HCT116 (cell line): ENCODE data around the gene TMTC1.

ENCODE experiments used
- ATF3 ChIP-seq: IDR thresholded peaks from 2 replicates; pipeline ENCODE4 v1.6.1; 2012
- CTCF ChIP-seq, 3 experiments: fragments of 200-600 bp in 1 of 3; sonication (generic) in 1 of 3; IDR thresholded peaks in 2 of 3; conservative IDR thresholded peaks in 1 of 3; 2 replicates each; pipeline ENCODE4 v1.5.1; 2012 to 2017; ENCODE audit warnings: low read depth in 2 of 3, low read length in 2 of 3, antibody characterized with exemption in 1 of 3, borderline replicate concordance in 1 of 3, control low read depth in 1 of 3, mild to moderate bottlenecking in 1 of 3, mixed read lengths in 1 of 3, mixed run types in 1 of 3, moderate library complexity in 1 of 3; ENCODE audit not compliant: insufficient read depth in 1 of 3
- EZH2 ChIP-seq: fragments of 200-600 bp; sonication (generic); IDR thresholded peaks from 2 replicates; pipeline ENCODE4 v1.6.1; 2017; ENCODE audit warnings: antibody characterized with exemption, mixed run types
- EZH2phosphoT487 ChIP-seq: fragments of 200-600 bp; IDR thresholded peaks from 2 replicates; pipeline ENCODE4 v1.6.1; 2018; ENCODE audit warnings: antibody characterized with exemption, borderline replicate concordance
- JUND ChIP-seq: IDR thresholded peaks from 2 replicates; pipeline ENCODE4 v1.6.1; 2012
- MAX ChIP-seq: IDR thresholded peaks from 2 replicates; pipeline ENCODE4 v1.6.1; 2012
- POLR2A ChIP-seq: IDR thresholded peaks from 2 replicates; pipeline ENCODE4 v1.7.0; 2011; ENCODE audit warnings: borderline replicate concordance; ENCODE audit not compliant: insufficient read depth, insufficient read length; ENCODE audit errors: extremely low read depth
- POLR2AphosphoS5 ChIP-seq: IDR thresholded peaks from 2 replicates; pipeline ENCODE4 v1.6.1; 2011; ENCODE audit warnings: mild to moderate bottlenecking, low read depth, low read length, moderate library complexity
- RAD21 ChIP-seq: IDR thresholded peaks from 2 replicates; pipeline ENCODE4 v1.6.1; 2012; ENCODE audit warnings: low read depth, mild to moderate bottlenecking
- SIN3A ChIP-seq: IDR thresholded peaks from 2 replicates; pipeline ENCODE4 v1.6.1; 2012; ENCODE audit warnings: low read depth
- SP1 ChIP-seq: IDR thresholded peaks from 2 replicates; pipeline ENCODE4 v1.6.1; 2012; ENCODE audit warnings: low read depth
- YY1 ChIP-seq: IDR thresholded peaks from 2 replicates; pipeline ENCODE4 v1.6.1; 2011; ENCODE audit warnings: low read length, low read depth, moderate library complexity, mild to moderate bottlenecking; ENCODE audit not compliant: insufficient replicate concordance; ENCODE audit errors: extremely low read depth
- ZFX ChIP-seq: fragments of 450-650 bp; IDR thresholded peaks from 2 replicates; pipeline ENCODE4 v1.6.1; 2017
- ZNF274 ChIP-seq: fragments of 200-500 bp; sonication (Bioruptor generic); IDR thresholded peaks from 2 replicates; pipeline ENCODE4 v1.6.1; 2014; ENCODE audit warnings: mild to moderate bottlenecking, low read depth, low read length, inconsistent platforms

GRCh38 chr12:29750928-29751220 lies 32.9 kb downstream of the TMTC1 start:
- TF ChIP-seq SP1 = no peak
- no peak for TF ChIP-seq JUND
- TF ChIP-seq CTCF (IDR thresholded peaks at IDR 0.05 in 2 of 3, conservative IDR thresholded peaks at IDR 0.05 in 1 of 3; ENCODE audit: borderline replicate concordance in 1 of 3, insufficient read depth in 1 of 3, low read depth in 2 of 3, low read length in 2 of 3) = no peak
- TF ChIP-seq EZH2 = no peak
- TF ChIP-seq YY1 = no peak
- TF ChIP-seq POLR2A = no peak
- no peak for TF ChIP-seq RAD21
- TF ChIP-seq ATF3 = no peak
- TF ChIP-seq MAX = no peak
- no peak for TF ChIP-seq EZH2phosphoT487
- TF ChIP-seq POLR2AphosphoS5 = no peak
- TF ChIP-seq SIN3A = no peak
- TF ChIP-seq ZFX = no peak
- no peak for TF ChIP-seq ZNF274
